Activated B cell treated with CpG ODN at 0.5 μM for 24 hours (primary cell): Measurements from ENCODE around the gene FAM151B. TPM values are rescaled to one million over a fixed set of nuclear protein-coding genes. Genes with fewer than 3 reads are reported as not detected.

Experiments used
- ATAC-seq: fragments of 200-7000 bp; cut with Tn5 transposase; one replicate; pipeline ENCODE4 v1.10.0; 2021; ENCODE audit warnings: low read depth, mild to moderate bottlenecking, moderate library complexity
- CTCF ChIA-PET: fragments of 350-600 bp; sonication (Branson Sonifier 250); formaldehyde crosslinking; loops from one replicate; lab custom pipeline; 2021; ENCODE audit warnings: antibody characterized with exemption; lab: Charles Lee
- POLR2A ChIA-PET: fragments of 350-600 bp; sonication (Branson Sonifier 250); formaldehyde crosslinking; loops from one replicate; lab custom pipeline; 2021; ENCODE audit warnings: antibody characterized with exemption; lab: Charles Lee
- DNase-seq: peaks from one replicate; pipeline ENCODE4 v3.0.0; 2022
- H3K27ac Mint-ChIP-seq: one replicate; pipeline ENCODE4 v1.8.0; 2020; ENCODE audit warnings: mixed read lengths
- H3K27me3 Mint-ChIP-seq: one replicate; pipeline ENCODE4 v1.8.0; 2021; ENCODE audit warnings: mixed read lengths
- H3K36me3 Mint-ChIP-seq: one replicate; pipeline ENCODE4 v1.8.0; 2021; ENCODE audit warnings: low read depth, mixed read lengths
- H3K4me1 Mint-ChIP-seq: one replicate; pipeline ENCODE4 v1.8.0; 2021; ENCODE audit warnings: mixed read lengths
- H3K4me3 Mint-ChIP-seq: one replicate; pipeline ENCODE4 v1.8.0; 2020; ENCODE audit warnings: mild to moderate bottlenecking, mixed read lengths
- H3K9me3 Mint-ChIP-seq: one replicate; pipeline ENCODE4 v1.8.0; 2020; ENCODE audit warnings: mixed read lengths
- CTCF ChIP-seq: fragments of 200-600 bp; IDR thresholded peaks from one replicate; pipeline ENCODE4 v1.8.0; 2022; ENCODE audit warnings: antibody characterized with exemption, mild to moderate bottlenecking
- intact Hi-C: fragments of 100-400 bp; cut with micrococcal nuclease; formaldehyde crosslinking; loops from one replicate; pipeline ENCODE4 v1.15.1; 2024
- total RNA-seq: library from RNA; stranded (reverse); gene quantifications from 2 replicates; pipeline ENCODE4 v1.2.3, GENCODE V29; 2022

The FAM151B gene
- total RNA-seq, 1 donor from 2014 or later = 0.47 TPM

- ATAC-seq = no peak
- CTCF ChIA-PET = no interaction called here
These were observed 15.7 kb downstream of the FAM151B start for GRCh38 chr5:80503641-80504040.

GRCh38 chr5:80504833-80505232 is 16.9 kb downstream of the FAM151B start:
- H3K27me3 Mint-ChIP-seq = no peaks in the 10 kb centered on the region
- POLR2A ChIA-PET = interaction anchor here (0.7 kb wide), 1 partner anchor 39 kb away, joined by 6 read pairs; no protein-coding TSS in a partner anchor
- H3K4me3 Mint-ChIP-seq = no peak overlapping the region

More at GRCh38 chr5:80503641-80504040, 15.7 kb downstream of the FAM151B start:
- no peaks in the 10 kb centered on the region for H3K36me3 Mint-ChIP-seq
- H3K4me3 Mint-ChIP-seq = no peak overlapping the region
- POLR2A ChIA-PET = no interaction called here
- H3K27me3 Mint-ChIP-seq = peaks cover 5% of the 10 kb centered on the region
- DNase-seq = no peak
- TF ChIP-seq CTCF = no peak
- H3K27ac Mint-ChIP-seq = no peak overlapping the region
- peaks cover 3% of the 10 kb centered on the region for H3K9me3 Mint-ChIP-seq
- peaks cover 5% of the 10 kb centered on the region for H3K4me1 Mint-ChIP-seq
- intact Hi-C loops = no loop called here

GRCh38 chr5:80507663-80508062 is 19.8 kb downstream of the FAM151B start:
- no peak overlapping the region for H3K4me3 Mint-ChIP-seq
- no peak for ATAC-seq
- ChIA-PET POLR2A (no interaction called here), CTCF (no interaction called here)
- no peaks in the 10 kb centered on the region for H3K27me3 Mint-ChIP-seq
- no peaks in the 10 kb centered on the region for H3K36me3 Mint-ChIP-seq
- intact Hi-C loops = no loop called here
- no peak for DNase-seq
- no peak for TF ChIP-seq CTCF
- peaks cover 5% of the 10 kb centered on the region for H3K4me1 Mint-ChIP-seq
- H3K9me3 Mint-ChIP-seq = no peaks in the 10 kb centered on the region
- no peak overlapping the region for H3K27ac Mint-ChIP-seq

More at GRCh38 chr5:80504833-80505232, 16.9 kb downstream of the FAM151B start:
- intact Hi-C loops = no loop called here
- Mint-ChIP-seq H3K27ac (no peak overlapping the region), H3K4me1 (peaks cover 5% of the 10 kb centered on the region), H3K36me3 (no peaks in the 10 kb centered on the region), H3K9me3 (peaks cover 3% of the 10 kb centered on the region)
- CTCF ChIA-PET = no interaction called here
- ATAC-seq = no peak
- TF ChIP-seq CTCF = no peak
- DNase-seq = no peak

- intact Hi-C loops = no loop called here
- Mint-ChIP-seq H3K4me1 (peaks cover 3% of the 10 kb centered on the region), H3K27ac (no peak overlapping the region), H3K4me3 (no peak overlapping the region), H3K9me3 (no peaks in the 10 kb centered on the region), H3K36me3 (no peaks in the 10 kb centered on the region), H3K27me3 (no peaks in the 10 kb centered on the region)
- DNase-seq = no peak
- CTCF ChIA-PET = no interaction called here
- POLR2A ChIA-PET = no interaction called here
- TF ChIP-seq CTCF = no peak
- no peak for ATAC-seq
These were observed 20.9 kb downstream of the FAM151B start for GRCh38 chr5:80508844-80509243.

- Mint-ChIP-seq H3K27ac (no peak overlapping the region), H3K36me3 (no peaks in the 10 kb centered on the region), H3K9me3 (no peaks in the 10 kb centered on the region), H3K4me1 (no peaks in the 10 kb centered on the region), H3K27me3 (no peaks in the 10 kb centered on the region), H3K4me3 (no peak overlapping the region)
- no peak for TF ChIP-seq CTCF
- ChIA-PET POLR2A (no interaction called here), CTCF (no interaction called here)
- intact Hi-C loops = no loop called here
- ATAC-seq (no peak), DNase-seq (no peak)
These were observed 21.5 kb downstream of the FAM151B start for GRCh38 chr5:80509362-80509761.
